Panc1 (cell line): ENCODE measurements around the gene RUNX1. TPM values are rescaled to one million over a fixed set of nuclear protein-coding genes. Genes with fewer than 3 reads are reported as not detected.

Source experiments
- ATAC-seq: fragments of 200-7000 bp; cut with Tn5 transposase; 2 replicates; pipeline ENCODE4 v1.9.1; 2020; ENCODE audit warnings: mild to moderate bottlenecking, moderate library complexity
- BruUV-seq: library from RNA; stranded (reverse); fragments of 400-500 nt; replicated peaks from 2 replicates; lab custom pipeline; 2021; lab: Mats Ljungman, UMichigan
- CTCF ChIA-PET: fragments of 300-600 bp; sonication (Branson Sonifier 250); formaldehyde crosslinking; loops from one replicate; lab custom pipeline; 2022; ENCODE audit warnings: antibody characterized with exemption; lab: Charles Lee
- POLR2A ChIA-PET: fragments of 300-600 bp; sonication (Branson Sonifier 250); formaldehyde crosslinking; loops from one replicate; lab custom pipeline; 2022; ENCODE audit warnings: antibody characterized with exemption; lab: Charles Lee
- DNase-seq: peaks from one replicate; pipeline ENCODE4 v3.0.0-alpha.2; 2010; ENCODE audit warnings: low read depth, low spot score
- H3K27ac ChIP-seq: 2 replicates; pipeline ENCODE4 v1.5.1; 2011; ENCODE audit warnings: mild to moderate bottlenecking, low read length, inconsistent platforms
- H3K27me3 ChIP-seq: fragments of 200-500 bp; sonication (Bioruptor generic); 2 replicates; pipeline ENCODE4 v1.6.0; 2014; ENCODE audit warnings: low read length, inconsistent platforms; ENCODE audit not compliant: control insufficient read depth, insufficient read depth
- H3K36me3 ChIP-seq: fragments of 200-500 bp; sonication (Bioruptor generic); 2 replicates; pipeline ENCODE4 v1.5.1; 2014; ENCODE audit warnings: inconsistent platforms, mild to moderate bottlenecking, low read length, moderate library complexity; ENCODE audit not compliant: control insufficient read depth, insufficient read depth
- H3K4me1 ChIP-seq: 2 replicates; pipeline ENCODE4 v1.5.1; 2011; ENCODE audit warnings: inconsistent platforms, mild to moderate bottlenecking, low read length, moderate library complexity; ENCODE audit not compliant: control insufficient read depth, insufficient read depth
- H3K4me3 ChIP-seq, 2 experiments: 2 replicates each; pipeline ENCODE4 v1.5.1; 2011 to 2012; ENCODE audit warnings: low read depth in 2 of 2, low read length in 2 of 2, mild to moderate bottlenecking in 2 of 2, inconsistent platforms in 1 of 2, moderate library complexity in 1 of 2
- H3K9me3 ChIP-seq: fragments of 200-500 bp; sonication (Bioruptor generic); 2 replicates; pipeline ENCODE4 v1.5.1; 2014; ENCODE audit warnings: low read depth, mild to moderate bottlenecking, inconsistent platforms, low read length, moderate library complexity; ENCODE audit not compliant: control insufficient read depth, insufficient read depth
- POLR2AphosphoS5 ChIP-seq: IDR thresholded peaks from 2 replicates; pipeline ENCODE4 v1.6.1; 2012; ENCODE audit warnings: mild to moderate bottlenecking, low read depth, low read length, moderate library complexity
- SIN3A ChIP-seq: IDR thresholded peaks from 2 replicates; pipeline ENCODE4 v1.6.1; 2012; ENCODE audit warnings: low read depth, mild to moderate bottlenecking, low read length, moderate library complexity, borderline replicate concordance; ENCODE audit not compliant: insufficient read depth
- TCF7L2 ChIP-seq: IDR thresholded peaks from 2 replicates; pipeline ENCODE4 v1.6.1; 2011; ENCODE audit warnings: mild to moderate bottlenecking, low read depth, low read length, inconsistent platforms
- in situ Hi-C: cut with HindIII; loops from 2 replicates; pipeline ENCODE4 v1.10.0; 2016; ENCODE audit warnings: low sequenced_read_pairs, low pct_unique_long_range_greater_than_20kb
- intact Hi-C: fragments of 100-400 bp; cut with micrococcal nuclease; formaldehyde crosslinking; loops from one replicate; pipeline ENCODE4 v1.10.0; 2022; ENCODE audit not compliant: unreplicated experiment
- total RNA-seq: library from RNA; stranded (reverse); gene quantifications from one replicate; pipeline ENCODE4 v1.2.1, GENCODE V29; 2021; ENCODE audit not compliant: unreplicated experiment
- TF ChIP-seq, protein P1 (sequence below), 2 experiments: IDR thresholded peaks; 2 replicates each; pipeline ENCODE4 v1.6.1; 2011 to 2012; ENCODE audit warnings: low read depth in 2 of 2, control low read depth in 1 of 2, low read length in 1 of 2, mild to moderate bottlenecking in 1 of 2, moderate library complexity in 1 of 2; ENCODE audit not compliant: insufficient read depth in 1 of 2
- TF ChIP-seq, protein P2 (sequence below): fragments of 450-650 bp; IDR thresholded peaks from 2 replicates; pipeline ENCODE4 v1.5.1; 2017; ENCODE audit warnings: mild to moderate bottlenecking

Gene RUNX1
- total RNA-seq, 1 experiment from 2014 or later, result 22.4 TPM

DNA sequence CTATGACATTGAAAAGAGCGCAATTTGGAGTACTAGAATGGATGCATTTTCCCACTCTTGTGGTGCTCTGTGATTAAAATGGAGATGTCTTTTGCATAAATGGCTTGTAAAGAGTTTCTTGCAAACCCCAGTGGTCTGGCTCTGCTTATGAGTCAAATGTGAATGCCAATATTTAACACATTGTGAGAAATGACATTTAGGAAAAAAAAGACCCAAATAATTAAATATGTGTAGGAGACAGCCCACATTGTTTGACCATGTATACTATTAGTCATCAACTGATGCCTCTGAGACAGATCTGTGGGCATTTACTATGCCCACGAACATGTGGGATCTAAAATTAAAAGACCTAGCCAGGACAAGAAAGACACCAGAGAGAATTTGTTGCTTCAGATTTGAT is 22.2 kb upstream of the RUNX1 start:
- ChIA-PET POLR2A (no interaction called here), CTCF (no interaction called here)
- ATAC-seq (no peak), DNase-seq (no peak)
- no peaks in the 10 kb centered on the region for H3K4me1 ChIP-seq
- no peaks in the 10 kb centered on the region for H3K27me3 ChIP-seq
- in situ Hi-C loops (no loop called here), intact Hi-C loops (no loop called here)
- BruUV-seq, result no TSS peak
- no peaks in the 10 kb centered on the region for H3K9me3 ChIP-seq
- TF ChIP-seq, protein P1, sequence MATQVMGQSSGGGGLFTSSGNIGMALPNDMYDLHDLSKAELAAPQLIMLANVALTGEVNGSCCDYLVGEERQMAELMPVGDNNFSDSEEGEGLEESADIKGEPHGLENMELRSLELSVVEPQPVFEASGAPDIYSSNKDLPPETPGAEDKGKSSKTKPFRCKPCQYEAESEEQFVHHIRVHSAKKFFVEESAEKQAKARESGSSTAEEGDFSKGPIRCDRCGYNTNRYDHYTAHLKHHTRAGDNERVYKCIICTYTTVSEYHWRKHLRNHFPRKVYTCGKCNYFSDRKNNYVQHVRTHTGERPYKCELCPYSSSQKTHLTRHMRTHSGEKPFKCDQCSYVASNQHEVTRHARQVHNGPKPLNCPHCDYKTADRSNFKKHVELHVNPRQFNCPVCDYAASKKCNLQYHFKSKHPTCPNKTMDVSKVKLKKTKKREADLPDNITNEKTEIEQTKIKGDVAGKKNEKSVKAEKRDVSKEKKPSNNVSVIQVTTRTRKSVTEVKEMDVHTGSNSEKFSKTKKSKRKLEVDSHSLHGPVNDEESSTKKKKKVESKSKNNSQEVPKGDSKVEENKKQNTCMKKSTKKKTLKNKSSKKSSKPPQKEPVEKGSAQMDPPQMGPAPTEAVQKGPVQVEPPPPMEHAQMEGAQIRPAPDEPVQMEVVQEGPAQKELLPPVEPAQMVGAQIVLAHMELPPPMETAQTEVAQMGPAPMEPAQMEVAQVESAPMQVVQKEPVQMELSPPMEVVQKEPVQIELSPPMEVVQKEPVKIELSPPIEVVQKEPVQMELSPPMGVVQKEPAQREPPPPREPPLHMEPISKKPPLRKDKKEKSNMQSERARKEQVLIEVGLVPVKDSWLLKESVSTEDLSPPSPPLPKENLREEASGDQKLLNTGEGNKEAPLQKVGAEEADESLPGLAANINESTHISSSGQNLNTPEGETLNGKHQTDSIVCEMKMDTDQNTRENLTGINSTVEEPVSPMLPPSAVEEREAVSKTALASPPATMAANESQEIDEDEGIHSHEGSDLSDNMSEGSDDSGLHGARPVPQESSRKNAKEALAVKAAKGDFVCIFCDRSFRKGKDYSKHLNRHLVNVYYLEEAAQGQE (IDR thresholded peaks at IDR 0.05; ENCODE audit: insufficient read depth in 1 of 2, low read depth in 2 of 2, low read length in 1 of 2), result no peak
- TF ChIP-seq, protein P2, sequence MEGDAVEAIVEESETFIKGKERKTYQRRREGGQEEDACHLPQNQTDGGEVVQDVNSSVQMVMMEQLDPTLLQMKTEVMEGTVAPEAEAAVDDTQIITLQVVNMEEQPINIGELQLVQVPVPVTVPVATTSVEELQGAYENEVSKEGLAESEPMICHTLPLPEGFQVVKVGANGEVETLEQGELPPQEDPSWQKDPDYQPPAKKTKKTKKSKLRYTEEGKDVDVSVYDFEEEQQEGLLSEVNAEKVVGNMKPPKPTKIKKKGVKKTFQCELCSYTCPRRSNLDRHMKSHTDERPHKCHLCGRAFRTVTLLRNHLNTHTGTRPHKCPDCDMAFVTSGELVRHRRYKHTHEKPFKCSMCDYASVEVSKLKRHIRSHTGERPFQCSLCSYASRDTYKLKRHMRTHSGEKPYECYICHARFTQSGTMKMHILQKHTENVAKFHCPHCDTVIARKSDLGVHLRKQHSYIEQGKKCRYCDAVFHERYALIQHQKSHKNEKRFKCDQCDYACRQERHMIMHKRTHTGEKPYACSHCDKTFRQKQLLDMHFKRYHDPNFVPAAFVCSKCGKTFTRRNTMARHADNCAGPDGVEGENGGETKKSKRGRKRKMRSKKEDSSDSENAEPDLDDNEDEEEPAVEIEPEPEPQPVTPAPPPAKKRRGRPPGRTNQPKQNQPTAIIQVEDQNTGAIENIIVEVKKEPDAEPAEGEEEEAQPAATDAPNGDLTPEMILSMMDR, result no peak
- TF ChIP-seq SIN3A (no peak), POLR2AphosphoS5 (no peak), TCF7L2 (no peak)
- H3K4me3 ChIP-seq, result no peak overlapping the region
- no peaks in the 10 kb centered on the region for H3K36me3 ChIP-seq
- H3K27ac ChIP-seq, result no peak overlapping the region

DNA sequence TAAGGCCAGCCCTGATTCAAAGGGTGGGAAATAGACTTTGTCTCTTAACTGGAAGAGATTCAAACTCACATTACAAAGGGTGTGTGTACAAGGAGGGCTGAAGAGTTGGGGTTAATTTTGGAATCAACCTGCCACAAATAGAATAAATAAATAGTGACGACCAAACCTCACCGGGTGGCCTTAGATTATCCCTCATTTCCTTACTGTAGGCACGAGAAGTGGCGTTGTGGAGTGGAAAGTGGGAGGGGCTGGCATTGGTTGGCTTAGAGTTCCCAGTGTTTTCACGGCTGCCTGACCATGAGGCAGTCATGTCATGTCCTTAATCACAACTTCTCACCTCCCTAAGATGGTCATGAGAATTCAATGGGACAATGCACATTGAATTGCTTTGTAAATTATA is 21.3 kb upstream of the RUNX1 start:
- Histone ChIP-seq H3K36me3 (no peaks in the 10 kb centered on the region), H3K27me3 (no peaks in the 10 kb centered on the region), H3K9me3 (no peaks in the 10 kb centered on the region), H3K4me1 (no peaks in the 10 kb centered on the region), H3K27ac (no peak overlapping the region), H3K4me3 (no peak overlapping the region)
- TF ChIP-seq POLR2AphosphoS5, result no peak
- TF ChIP-seq, protein P2, result no peak
- TF ChIP-seq, protein P1 (IDR thresholded peaks at IDR 0.05; ENCODE audit: insufficient read depth in 1 of 2, low read depth in 2 of 2, low read length in 1 of 2), result no peak
- no peak for TF ChIP-seq TCF7L2
- no peak for TF ChIP-seq SIN3A
- no peak for ATAC-seq
- BruUV-seq, result no TSS peak
- DNase-seq, result no peak
- in situ Hi-C loops (no loop called here), intact Hi-C loops (no loop called here)
- ChIA-PET POLR2A (no interaction called here), CTCF (no interaction called here)
